Neural cell (in vitro differentiated cells): ENCODE results near the gene PIGS. TPM values are rescaled to one million over a fixed set of nuclear protein-coding genes. Genes with fewer than 3 reads are reported as not detected.

Experiments used
- H2AFZ ChIP-seq: fragments of 200-600, 300-800 bp; sonication (generic), shearing (Covaris generic); 2 replicates; pipeline ENCODE4 v1.6.0; 2014; ENCODE audit warnings: low read depth, mild to moderate bottlenecking, antibody characterized with exemption, low read length, moderate library complexity
- H3F3A ChIP-seq: fragments of 200-600 bp; shearing (Covaris generic); 2 replicates; pipeline ENCODE4 v1.6.1; 2016; ENCODE audit warnings: mild to moderate bottlenecking, moderate library complexity, mixed read lengths, antibody characterized with exemption, low read length; ENCODE audit not compliant: insufficient read depth, poor library complexity, severe bottlenecking
- H3K27ac ChIP-seq: fragments of 200-600, 300-800 bp; sonication (generic), shearing (Covaris generic); 2 replicates; pipeline ENCODE4 v1.5.1; 2014; ENCODE audit warnings: mild to moderate bottlenecking, low read length, moderate library complexity
- H3K27me3 ChIP-seq: fragments of 300-800, 200-600 bp; sonication (generic), shearing (Covaris generic); 2 replicates; pipeline ENCODE4 v1.6.0; 2014; ENCODE audit warnings: mild to moderate bottlenecking, low read depth, low read length, moderate library complexity; ENCODE audit not compliant: insufficient read depth
- H3K36me3 ChIP-seq: fragments of 300-800, 200-600 bp; sonication (generic), shearing (Covaris generic); 2 replicates; pipeline ENCODE4 v1.5.1; 2014; ENCODE audit warnings: mild to moderate bottlenecking, antibody characterized with exemption, low read length, moderate library complexity; ENCODE audit not compliant: insufficient read depth
- H3K4me2 ChIP-seq: fragments of 300-800, 200-600 bp; sonication (generic), shearing (Covaris generic); 2 replicates; pipeline ENCODE4 v1.6.0; 2014; ENCODE audit warnings: mild to moderate bottlenecking, low read length
- H3K4me3 ChIP-seq: fragments of 300-800, 200-600 bp; sonication (generic), shearing (Covaris generic); 2 replicates; pipeline ENCODE4 v1.5.1; 2014; ENCODE audit warnings: mild to moderate bottlenecking, low read length, moderate library complexity
- H3K79me2 ChIP-seq: fragments of 200-600 bp; shearing (Covaris generic); replicated peaks from 2 replicates; pipeline ENCODE4 v1.6.0; 2014; ENCODE audit warnings: mild to moderate bottlenecking, low read length, moderate library complexity; ENCODE audit not compliant: insufficient read depth
- H3K9ac ChIP-seq: fragments of 300-800, 200-600 bp; sonication (generic), shearing (Covaris generic); 2 replicates; pipeline ENCODE4 v1.6.1; 2016; ENCODE audit warnings: mild to moderate bottlenecking, low read length, mixed read lengths
- H3K9me2 ChIP-seq: fragments of 200-600 bp; shearing (Covaris generic); 2 replicates; pipeline ENCODE4 v1.6.1; 2016; ENCODE audit warnings: mild to moderate bottlenecking, low read length, mixed read lengths; ENCODE audit not compliant: insufficient read depth
- H3K9me3 ChIP-seq: fragments of 200-600, 300-800 bp; sonication (generic), shearing (Covaris generic); 2 replicates; pipeline ENCODE4 v1.6.1; 2016; ENCODE audit warnings: mild to moderate bottlenecking, mixed run types, low read length, moderate library complexity, mixed read lengths
- H4K20me1 ChIP-seq: fragments of 200-600 bp; shearing (Covaris generic); 2 replicates; pipeline ENCODE4 v1.6.1; 2016; ENCODE audit warnings: mild to moderate bottlenecking, mixed run types; ENCODE audit not compliant: insufficient read depth
- EP300 ChIP-seq: fragments of 450-650 bp; conservative IDR thresholded peaks from 2 replicates; pipeline ENCODE4 v1.6.1; 2014; ENCODE audit warnings: antibody characterized with exemption, mild to moderate bottlenecking, moderate library complexity; ENCODE audit not compliant: poor library complexity, severe bottlenecking
- MXI1 ChIP-seq: fragments of 450-650 bp; conservative IDR thresholded peaks from 2 replicates; pipeline ENCODE4 v1.6.1; 2014; ENCODE audit warnings: antibody characterized with exemption, mild to moderate bottlenecking; ENCODE audit not compliant: poor library complexity, severe bottlenecking
- POLR2AphosphoS5 ChIP-seq: IDR thresholded peaks from 2 replicates; pipeline ENCODE4 v1.6.1; 2012
- REST ChIP-seq: IDR thresholded peaks from 2 replicates; pipeline ENCODE4 v1.6.1; 2012; ENCODE audit warnings: borderline replicate concordance
- SMC3 ChIP-seq: fragments of 450-650 bp; conservative IDR thresholded peaks from 2 replicates; pipeline ENCODE4 v1.6.1; 2014; ENCODE audit warnings: antibody characterized with exemption, mild to moderate bottlenecking, moderate library complexity; ENCODE audit not compliant: poor library complexity
- TAF1 ChIP-seq: IDR thresholded peaks from 2 replicates; pipeline ENCODE4 v1.6.1; 2012; ENCODE audit warnings: low read depth
- polyA plus RNA-seq: library from polyadenylated mRNA; depleted of rRNA; stranded (reverse); fragments of >200 nt; gene quantifications from 2 replicates; pipeline ENCODE4 v1.2.3, GENCODE V29; 2014
- TF ChIP-seq, protein P1 (sequence below): fragments of 450-650 bp; IDR thresholded peaks from 2 replicates; pipeline ENCODE4 v1.5.1; 2014; ENCODE audit warnings: antibody characterized with exemption, mild to moderate bottlenecking, moderate library complexity; ENCODE audit not compliant: poor library complexity, severe bottlenecking

The PIGS gene
- polyA plus RNA-seq, 1 donor from 2014 or later = 37.6 TPM

DNA sequence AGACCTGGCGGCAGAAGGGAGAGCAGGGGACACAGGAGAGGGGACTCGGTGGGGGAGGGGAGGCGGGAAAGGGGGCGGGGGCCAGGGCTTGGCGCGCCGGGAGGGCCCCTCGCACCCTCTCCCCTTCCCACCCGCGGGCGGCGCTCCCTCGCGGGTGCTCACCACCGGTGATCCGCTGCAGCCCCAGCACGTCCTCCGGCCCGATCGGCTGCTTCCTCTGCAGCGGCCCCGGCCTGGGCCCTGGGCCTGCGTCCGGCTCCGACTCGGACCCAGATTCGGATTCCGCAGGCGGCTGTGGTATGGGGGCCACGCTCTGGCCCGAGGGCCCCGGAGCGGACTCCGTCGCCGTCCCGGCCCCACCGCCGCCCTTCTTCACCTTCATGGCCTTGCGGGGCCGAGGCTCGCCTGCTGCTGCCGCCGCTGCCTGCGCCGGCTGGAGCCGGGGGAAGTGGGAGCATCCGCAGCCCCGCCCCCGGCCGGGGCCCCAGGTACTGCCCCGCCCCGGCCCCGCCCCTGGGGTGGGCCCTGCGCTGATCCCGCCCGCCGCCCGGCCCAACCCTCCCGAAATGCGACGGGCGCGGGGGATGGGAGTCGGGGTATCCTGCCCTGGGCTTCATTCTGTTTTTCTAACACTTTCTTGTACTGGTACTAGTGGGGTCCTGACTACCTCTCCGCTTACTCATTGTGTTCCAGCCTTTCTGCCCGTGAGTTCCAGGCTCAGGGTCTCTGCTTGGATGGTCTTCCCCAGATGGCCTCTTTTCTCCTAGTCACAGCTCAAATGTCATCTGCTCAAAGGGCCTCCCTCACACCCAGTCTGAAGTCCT is 18.9 kb downstream of the PIGS start, which contains the start of gene UNC119:
Gene UNC119 (minus strand): TSS at position 449 of the 824 bp plus-strand sequence. CDS start 67 bp downstream, at position 382.
- Histone ChIP-seq H3K36me3 (no peaks in the 10 kb centered on the region), H3K9ac (peak within 1 kb of the TSS; percentile 90), H3K9me2 (no peaks in the 10 kb centered on the region), H2AFZ (peak within 1 kb of the TSS; percentile 76), H3K27me3 (no peaks in the 10 kb centered on the region), H3K4me2 (peak within 1 kb of the TSS; percentile 74), H3K79me2 (peaks cover 8% of the 10 kb centered on the region), H3K27ac (peak within 1 kb of the TSS; percentile 66), H3K4me3 (peak within 1 kb of the TSS; percentile 96), H3F3A (no peaks in the 10 kb centered on the region), H4K20me1 (no peaks in the 10 kb centered on the region), H3K9me3 (no peaks in the 10 kb centered on the region)
- TF ChIP-seq REST (peak; percentile 64), TAF1 (peak; percentile 7), EP300 (no peak), SMC3 (no peak), MXI1 (peak; percentile 53), POLR2AphosphoS5 (peak; percentile 91)

- no peaks in the 10 kb centered on the region for H3K36me3 ChIP-seq
- peak overlapping the region; percentile 76 for H2AFZ ChIP-seq
- peak overlapping the region; percentile 90 for H3K9ac ChIP-seq
- no peaks in the 10 kb centered on the region for H4K20me1 ChIP-seq
- H3K4me2 ChIP-seq = peak overlapping the region; percentile 74
- H3K4me3 ChIP-seq = peak overlapping the region; percentile 96
- H3K9me2 ChIP-seq = no peaks in the 10 kb centered on the region
- no peaks in the 10 kb centered on the region for H3F3A ChIP-seq
- no peaks in the 10 kb centered on the region for H3K27me3 ChIP-seq
- H3K9me3 ChIP-seq = no peaks in the 10 kb centered on the region
- H3K27ac ChIP-seq = peak overlapping the region; percentile 66
- peaks cover 8% of the 10 kb centered on the region for H3K79me2 ChIP-seq
- TF ChIP-seq, protein P1, sequence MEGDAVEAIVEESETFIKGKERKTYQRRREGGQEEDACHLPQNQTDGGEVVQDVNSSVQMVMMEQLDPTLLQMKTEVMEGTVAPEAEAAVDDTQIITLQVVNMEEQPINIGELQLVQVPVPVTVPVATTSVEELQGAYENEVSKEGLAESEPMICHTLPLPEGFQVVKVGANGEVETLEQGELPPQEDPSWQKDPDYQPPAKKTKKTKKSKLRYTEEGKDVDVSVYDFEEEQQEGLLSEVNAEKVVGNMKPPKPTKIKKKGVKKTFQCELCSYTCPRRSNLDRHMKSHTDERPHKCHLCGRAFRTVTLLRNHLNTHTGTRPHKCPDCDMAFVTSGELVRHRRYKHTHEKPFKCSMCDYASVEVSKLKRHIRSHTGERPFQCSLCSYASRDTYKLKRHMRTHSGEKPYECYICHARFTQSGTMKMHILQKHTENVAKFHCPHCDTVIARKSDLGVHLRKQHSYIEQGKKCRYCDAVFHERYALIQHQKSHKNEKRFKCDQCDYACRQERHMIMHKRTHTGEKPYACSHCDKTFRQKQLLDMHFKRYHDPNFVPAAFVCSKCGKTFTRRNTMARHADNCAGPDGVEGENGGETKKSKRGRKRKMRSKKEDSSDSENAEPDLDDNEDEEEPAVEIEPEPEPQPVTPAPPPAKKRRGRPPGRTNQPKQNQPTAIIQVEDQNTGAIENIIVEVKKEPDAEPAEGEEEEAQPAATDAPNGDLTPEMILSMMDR = no peak
- TF ChIP-seq POLR2AphosphoS5 (no peak), TAF1 (peak; percentile 3)
These were observed 19.7 kb downstream of the PIGS start for GRCh38 chr17:28551421-28552175.
